BE2C (cell line): ENCODE measurements around the gene LCE3C.

Experiments
- DNase-seq: peaks from one replicate; pipeline ENCODE4 v3.0.0-alpha.2; 2020
- H3K27me3 ChIP-seq: fragments of 250-450 bp; sonication (Bioruptor Pico); 2 replicates; pipeline ENCODE4 v1.5.1; 2020; ENCODE audit warnings: mild to moderate bottlenecking
- H3K36me3 ChIP-seq: fragments of 250-450 bp; sonication (Bioruptor Pico); 2 replicates; pipeline ENCODE4 v1.5.1; 2020; ENCODE audit warnings: mild to moderate bottlenecking
- H3K4me1 ChIP-seq: fragments of 250-450 bp; sonication (Bioruptor Pico); 2 replicates; pipeline ENCODE4 v1.5.1; 2020
- H3K4me3 ChIP-seq: 2 replicates; pipeline ENCODE4 v1.5.1; 2011; ENCODE audit warnings: low read depth, low read length
- H3K9me3 ChIP-seq: fragments of 250-450 bp; sonication (Bioruptor Pico); 2 replicates; pipeline ENCODE4 v1.5.1; 2020
- CTCF ChIP-seq: IDR thresholded peaks from 2 replicates; pipeline ENCODE4 v1.5.1; 2012; ENCODE audit warnings: mild to moderate bottlenecking, low read depth, low read length

The LCE3C gene

GRCh38 chr1:152645146-152645545 is 45.1 kb downstream of the LCE3C start:
- Histone ChIP-seq H3K9me3 (no peaks in the 10 kb centered on the region), H3K4me3 (no peak overlapping the region), H3K27me3 (no peaks in the 10 kb centered on the region), H3K4me1 (no peaks in the 10 kb centered on the region), H3K36me3 (no peaks in the 10 kb centered on the region)
- no peak for DNase-seq
- TF ChIP-seq CTCF, result no peak

- no peak for DNase-seq
- no peak for TF ChIP-seq CTCF
- Histone ChIP-seq H3K36me3 (no peaks in the 10 kb centered on the region), H3K9me3 (no peaks in the 10 kb centered on the region), H3K4me3 (no peak overlapping the region), H3K27me3 (no peaks in the 10 kb centered on the region), H3K4me1 (no peaks in the 10 kb centered on the region)
These were observed 46.6 kb downstream of the LCE3C start for GRCh38 chr1:152646656-152647055.
